Esophagus (tissue), 2 donors: Measurements from ENCODE around the gene CCDC167. TPM values are rescaled to one million over a fixed set of nuclear protein-coding genes. Genes with fewer than 3 reads are reported as not detected.

Experiments used
- H3K27ac ChIP-seq, 2 donors: one replicate each; pipeline ENCODE4 v1.5.1; 2013; ENCODE audit warnings: low read depth in 2 of 2, mild to moderate bottlenecking in 2 of 2, inconsistent platforms in 1 of 2, low read length in 1 of 2, moderate library complexity in 1 of 2
- H3K27me3 ChIP-seq, 2 donors: one replicate each; pipeline ENCODE4 v1.6.1; 2013; ENCODE audit warnings: low read length in 2 of 2, control low read depth in 1 of 2, mild to moderate bottlenecking in 1 of 2; ENCODE audit not compliant: insufficient read depth in 2 of 2, control insufficient read depth in 1 of 2
- H3K36me3 ChIP-seq, 2 donors: one replicate each; pipeline ENCODE4 v1.6.1; 2013; ENCODE audit warnings: low read length in 1 of 2; ENCODE audit not compliant: control insufficient read depth in 2 of 2, insufficient read depth in 2 of 2
- H3K4me1 ChIP-seq, 2 donors: one replicate each; pipeline ENCODE4 v1.6.1; 2013; ENCODE audit warnings: low read length in 1 of 2; ENCODE audit not compliant: control insufficient read depth in 2 of 2, insufficient read depth in 2 of 2
- H3K4me3 ChIP-seq, 2 donors: one replicate each; pipeline ENCODE4 v1.5.1; 2013; ENCODE audit warnings: low read length in 2 of 2, mild to moderate bottlenecking in 2 of 2, low read depth in 1 of 2, moderate library complexity in 1 of 2
- H3K9me3 ChIP-seq, 2 donors: one replicate each; pipeline ENCODE4 v1.6.1; 2013; ENCODE audit warnings: mild to moderate bottlenecking in 2 of 2, low read depth in 1 of 2, low read length in 1 of 2, moderate library complexity in 1 of 2; ENCODE audit not compliant: control insufficient read depth in 2 of 2, insufficient read depth in 1 of 2
- WGBS, 2 donors: extraction: QIAGEN DNeasy Blood & Tissue Kit; methylation state at CpG; one replicate each; pipeline ENCODE4 v1.1.7; 2013; 5-methylcytosine and 5-hydroxymethylcytosine counted together
- polyA plus RNA-seq, 2 donors: library from polyadenylated mRNA; stranded (reverse); fragments of 200-250 nt; gene quantifications; one replicate each; pipeline ENCODE4 v1.2.3, GENCODE V29; 2013
- donor health status: healthy with polysubstance abuse.
- donor health status: Bipolar disorder and iron deficiency.

CCDC167 gene
- 10 to 100 TPM; 24.1 to 44.6 TPM for polyA plus RNA-seq

DNA sequence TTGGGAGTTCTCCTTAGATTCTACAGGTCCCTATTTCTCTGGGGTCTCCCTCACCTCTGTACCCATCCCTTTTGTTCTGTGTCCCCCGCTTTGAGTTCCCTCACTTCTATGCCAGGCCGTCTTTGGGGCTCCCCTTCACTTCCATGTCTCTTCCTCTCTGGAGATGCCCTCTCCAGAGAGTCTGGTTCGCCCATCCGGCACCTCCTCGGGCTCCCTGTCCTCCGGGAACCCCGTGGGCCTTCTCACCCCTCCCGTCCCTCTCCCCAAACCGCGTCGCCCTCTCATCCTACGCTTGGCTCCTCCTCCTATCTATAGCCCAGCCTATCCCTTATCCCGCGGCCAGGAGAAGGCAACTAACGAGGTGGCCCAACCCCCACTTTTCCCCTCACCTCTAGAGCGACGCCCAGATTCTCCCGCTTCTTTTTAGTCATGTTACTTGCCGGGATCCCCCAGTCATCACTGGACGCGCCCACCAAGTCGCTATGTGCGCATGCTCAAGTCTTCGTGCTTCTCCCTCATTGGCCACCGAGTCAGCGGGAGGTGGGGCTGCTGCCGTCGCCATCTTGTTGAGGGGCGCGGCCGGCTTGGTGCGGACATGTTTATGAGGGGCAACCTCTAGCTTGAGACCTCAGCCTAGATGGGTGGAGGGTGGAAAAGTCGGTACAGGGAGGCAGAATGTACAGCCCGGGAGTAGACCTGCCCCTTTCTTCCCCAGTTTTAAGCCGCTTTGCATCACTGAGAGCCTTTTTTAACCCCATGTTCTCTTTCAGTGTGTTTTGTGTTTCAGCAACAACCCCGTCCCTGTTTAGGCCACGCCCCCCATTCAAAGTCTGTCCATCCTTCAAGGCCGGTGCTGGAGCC is at the start of gene CCDC167:
CCDC167 (minus strand) TSS at position 461 of the 861 bp plus-strand sequence; CDS start at position 431, 30 bp downstream.
- H3K4me1 ChIP-seq = no peaks in the 10 kb centered on the region
- peak within 1 kb of the TSS in 1 of 2 donors; percentile 15 for H3K27ac ChIP-seq
- peak within 1 kb of the TSS; percentile 71 to 74 for H3K4me3 ChIP-seq
- H3K27me3 ChIP-seq = no peaks in the 10 kb centered on the region
- no peaks in the 10 kb centered on the region for H3K36me3 ChIP-seq
- no peaks in the 10 kb centered on the region for H3K9me3 ChIP-seq
- 1 to 2% methylated on average over 38 of the region's 38 CpGs for WGBS, 2 donors

DNA sequence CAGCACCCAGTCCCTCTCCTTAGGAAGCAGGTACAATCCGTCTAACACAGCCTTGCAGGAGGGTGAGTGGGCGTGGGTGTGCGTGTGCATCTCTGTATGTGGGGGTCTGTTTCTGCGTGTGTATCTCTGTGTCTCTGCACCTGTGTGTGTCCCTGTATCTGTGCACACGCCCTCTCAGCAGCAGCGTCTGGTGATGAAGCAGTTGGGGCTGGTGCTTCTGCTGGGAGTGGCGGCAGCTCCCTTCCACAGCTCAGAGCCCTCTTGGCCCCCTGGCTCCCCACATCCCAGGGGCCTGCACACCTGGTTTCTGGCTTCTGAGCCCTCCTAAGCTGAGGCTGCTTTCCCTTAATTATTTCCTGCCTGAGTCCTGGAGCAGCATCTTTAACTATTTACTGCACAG is 49.5 kb upstream of the CCDC167 start:
- Histone ChIP-seq H3K4me3 (no peak overlapping the region), H3K27ac (no peak overlapping the region), H3K36me3 (no peaks in the 10 kb centered on the region), H3K9me3 (no peaks in the 10 kb centered on the region), H3K27me3 (no peaks in the 10 kb centered on the region), H3K4me1 (peaks cover 4 to 15% of the 10 kb centered on the region in 2 donors)
- 77 to 89% methylated on average over 7 of the region's 7 CpGs for WGBS, 2 donors

DNA sequence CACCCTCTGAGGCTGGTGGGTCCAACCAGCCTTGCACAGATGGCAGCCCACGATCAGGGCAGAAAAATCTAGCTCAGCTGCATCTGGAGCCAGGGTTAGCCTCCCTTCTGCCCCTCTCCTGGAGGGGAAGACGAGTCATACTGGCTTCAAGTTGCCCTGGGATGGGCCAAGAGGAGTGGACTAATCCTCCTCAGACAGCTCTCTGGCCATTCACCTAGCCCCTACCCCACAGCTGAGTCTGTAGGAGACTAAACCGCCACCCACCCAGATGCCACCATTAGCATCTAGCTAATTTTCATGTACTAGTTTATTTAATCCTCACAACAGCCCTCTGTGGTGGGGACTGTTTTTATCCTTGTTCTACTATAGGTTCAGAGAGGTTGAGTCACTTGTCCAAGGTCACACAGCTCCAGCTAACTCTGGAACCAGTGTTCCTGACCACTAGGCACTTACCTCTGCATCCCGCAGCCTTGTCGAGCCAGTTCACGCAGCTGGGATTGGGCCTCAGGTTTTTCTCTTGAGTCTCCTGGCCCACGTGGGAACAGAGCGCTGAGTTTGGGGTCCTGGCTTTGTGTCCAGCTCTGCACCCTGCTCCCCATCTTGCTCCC is 48.5 kb upstream of the CCDC167 start:
- peaks cover 4 to 13% of the 10 kb centered on the region in 2 donors for H3K4me1 ChIP-seq
- H3K27ac ChIP-seq = peak overlapping the region in 1 of 2 donors; percentile 59
- H3K9me3 ChIP-seq = no peaks in the 10 kb centered on the region
- WGBS, 2 donors = 72 to 80% methylated on average over 7 to 8 of the region's 8 CpGs
- H3K36me3 ChIP-seq = no peaks in the 10 kb centered on the region
- H3K4me3 ChIP-seq = no peak overlapping the region
- H3K27me3 ChIP-seq = no peaks in the 10 kb centered on the region

DNA sequence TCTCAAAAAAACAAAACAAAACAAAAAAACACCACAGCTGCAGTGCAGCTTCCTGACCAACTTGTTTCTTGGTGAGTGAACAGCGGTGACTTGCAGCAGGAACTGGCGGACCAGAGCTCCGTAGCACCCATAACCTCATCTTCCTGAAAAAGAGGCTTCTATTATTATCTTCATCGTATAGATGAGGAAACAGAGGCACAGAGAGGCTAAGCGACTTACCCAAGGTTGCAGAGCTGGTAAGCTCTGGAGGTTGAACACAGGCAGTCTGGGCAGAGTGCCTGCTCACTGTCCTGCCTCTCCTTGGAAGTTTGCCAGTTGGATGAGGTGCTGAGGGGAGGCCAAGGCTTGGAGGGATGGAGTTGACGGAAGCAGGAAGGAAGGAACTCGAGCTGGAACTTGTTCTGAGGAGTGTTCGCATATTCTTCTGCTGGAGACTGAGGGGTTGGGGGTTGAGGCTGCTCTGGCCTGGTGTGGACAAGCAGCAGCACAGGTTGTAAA is 47.9 kb upstream of the CCDC167 start:
- no peaks in the 10 kb centered on the region for H3K9me3 ChIP-seq
- WGBS, 2 donors = 23 to 29% methylated on average over 8 of the region's 8 CpGs
- no peaks in the 10 kb centered on the region for H3K27me3 ChIP-seq
- no peak overlapping the region for H3K4me3 ChIP-seq
- peaks cover 4 to 13% of the 10 kb centered on the region in 2 donors for H3K4me1 ChIP-seq
- no peaks in the 10 kb centered on the region for H3K36me3 ChIP-seq
- peak overlapping the region in 1 of 2 donors; percentile 59 for H3K27ac ChIP-seq

DNA sequence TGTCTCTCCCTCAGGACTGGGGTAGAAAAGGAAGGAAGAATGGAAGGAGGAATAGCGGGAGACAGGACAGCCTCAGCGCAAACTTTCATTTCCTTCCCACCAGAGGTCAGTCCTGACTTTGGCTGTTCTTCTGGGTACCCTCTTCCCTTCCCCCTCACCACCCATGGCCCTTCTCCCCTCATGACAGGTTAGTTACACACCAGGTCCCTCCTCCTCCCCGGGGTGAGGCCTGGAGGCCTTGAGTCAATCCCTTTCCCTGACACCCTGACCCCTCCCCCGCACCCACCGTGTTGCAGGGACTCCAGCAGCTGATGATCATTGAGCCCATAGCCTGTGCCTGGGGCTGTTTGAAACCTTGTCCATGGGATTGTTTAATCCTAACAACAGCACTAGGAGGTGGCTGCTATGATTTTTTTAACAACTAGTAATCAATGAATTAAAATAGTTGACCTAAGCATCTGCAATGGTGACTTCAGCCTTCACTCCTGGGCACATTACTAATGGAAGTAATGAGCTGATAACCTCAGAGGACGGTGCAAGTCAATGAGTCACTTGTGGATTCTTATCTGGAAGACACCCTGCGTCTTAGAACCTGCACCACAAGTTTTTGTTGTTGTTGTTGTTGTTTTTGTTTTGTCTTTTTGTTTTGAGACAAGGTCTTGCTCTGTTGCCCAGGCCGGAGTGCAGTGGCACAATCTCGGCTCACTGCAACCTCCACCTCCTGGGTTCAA is 46.6 kb upstream of the CCDC167 start:
- H3K4me3 ChIP-seq = no peak overlapping the region
- H3K4me1 ChIP-seq = peaks cover 4 to 13% of the 10 kb centered on the region in 2 donors
- 74 to 80% methylated on average over 8 to 9 of the region's 9 CpGs for WGBS, 2 donors
- H3K36me3 ChIP-seq = no peaks in the 10 kb centered on the region
- no peak overlapping the region for H3K27ac ChIP-seq
- H3K9me3 ChIP-seq = no peaks in the 10 kb centered on the region
- no peaks in the 10 kb centered on the region for H3K27me3 ChIP-seq

DNA sequence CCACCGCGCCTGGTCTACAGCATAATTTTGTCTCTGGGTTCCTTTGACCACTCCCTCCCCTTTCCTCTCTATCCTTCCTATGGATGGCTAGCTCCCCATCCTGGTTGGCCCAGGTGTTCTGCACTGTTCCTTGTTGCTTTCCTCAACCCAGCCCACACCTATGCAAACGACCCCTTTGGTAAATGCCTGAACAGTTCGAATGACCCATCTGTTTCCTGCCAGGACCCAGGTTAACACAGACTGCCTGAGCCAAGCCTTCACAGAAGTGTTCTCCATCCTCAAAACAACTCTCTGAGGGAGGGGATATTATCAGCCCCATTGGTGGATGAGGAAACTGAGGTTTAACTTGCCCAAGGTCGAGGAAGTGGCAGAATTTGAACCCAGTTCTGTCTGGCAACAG is 44.8 kb upstream of the CCDC167 start:
- H3K36me3 ChIP-seq = no peaks in the 10 kb centered on the region
- 77 to 81% methylated on average over 5 of the region's 5 CpGs for WGBS, 2 donors
- H3K27me3 ChIP-seq = no peaks in the 10 kb centered on the region
- peaks cover 4 to 13% of the 10 kb centered on the region in 2 donors for H3K4me1 ChIP-seq
- no peak overlapping the region for H3K27ac ChIP-seq
- H3K9me3 ChIP-seq = no peaks in the 10 kb centered on the region
- H3K4me3 ChIP-seq = no peak overlapping the region

DNA sequence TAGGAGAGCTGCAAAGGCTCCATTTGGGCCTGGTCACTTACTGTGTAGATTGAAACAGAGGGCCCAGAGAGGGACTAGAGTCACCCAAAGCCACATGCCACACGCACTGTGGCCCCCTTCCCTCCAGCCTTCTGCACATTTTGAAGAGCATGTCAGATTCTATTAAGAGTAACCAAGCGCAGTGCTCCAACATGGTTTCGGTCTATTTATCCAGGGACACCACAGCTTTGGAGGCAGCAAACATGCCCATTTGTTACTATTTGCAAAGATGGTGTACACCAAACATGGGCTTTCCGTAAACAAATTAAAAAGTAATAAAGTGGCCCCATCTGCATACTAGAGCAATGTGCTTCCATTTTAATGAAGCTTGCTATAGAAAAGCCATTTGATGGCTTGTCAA is 43.7 kb upstream of the CCDC167 start:
- H3K4me1 ChIP-seq = peaks cover under 1 to 11% of the 10 kb centered on the region in 2 donors
- H3K27ac ChIP-seq = no peak overlapping the region
- no peaks in the 10 kb centered on the region for H3K27me3 ChIP-seq
- WGBS, 2 donors = 85 to 90% methylated on average over 4 of the region's 4 CpGs
- no peaks in the 10 kb centered on the region for H3K36me3 ChIP-seq
- H3K4me3 ChIP-seq = no peak overlapping the region
- H3K9me3 ChIP-seq = no peaks in the 10 kb centered on the region

DNA sequence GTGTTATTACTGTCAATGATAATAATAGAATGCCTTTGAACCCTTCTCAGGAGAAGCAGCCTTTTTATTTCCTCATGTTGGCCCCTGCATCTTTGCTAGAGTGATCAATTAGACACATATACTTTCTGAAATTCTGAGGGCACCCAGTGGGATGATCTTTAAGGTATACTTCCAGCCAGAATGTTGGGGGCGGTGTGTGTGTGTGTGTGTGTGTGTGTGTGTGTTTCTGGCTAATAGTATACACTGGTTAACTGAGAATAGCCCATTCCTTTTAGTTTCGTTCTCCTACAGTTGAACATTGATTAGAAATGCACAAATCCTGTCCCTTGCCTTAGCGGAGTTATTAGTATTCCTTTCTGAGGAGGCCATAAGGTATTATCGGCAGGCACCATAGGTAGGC is 41.7 kb upstream of the CCDC167 start:
- no peaks in the 10 kb centered on the region for H3K27me3 ChIP-seq
- H3K4me3 ChIP-seq = no peak overlapping the region
- no peak overlapping the region for H3K27ac ChIP-seq
- H3K9me3 ChIP-seq = no peaks in the 10 kb centered on the region
- WGBS, 2 donors = 91 to 93% methylated on average over 4 of the region's 4 CpGs
- no peaks in the 10 kb centered on the region for H3K36me3 ChIP-seq
- H3K4me1 ChIP-seq = no peaks in the 10 kb centered on the region

DNA sequence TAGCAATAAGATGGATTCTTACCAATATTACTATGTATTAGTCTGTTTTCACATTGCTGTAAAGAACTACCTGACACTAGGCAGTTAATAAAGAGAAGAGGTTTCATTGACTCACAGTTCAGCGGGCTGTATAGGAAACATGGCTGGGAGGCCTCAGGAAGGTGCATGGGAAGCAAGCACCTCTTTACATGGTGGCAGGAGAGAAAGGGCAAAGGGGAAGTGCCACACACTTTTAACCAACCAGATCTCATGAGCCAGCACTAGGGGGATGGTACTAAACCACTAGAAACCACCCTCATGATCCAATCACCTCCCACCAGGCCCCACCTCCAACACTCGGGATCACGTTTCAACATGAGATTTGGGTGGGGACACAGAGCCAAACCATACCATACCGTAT is 40.7 kb upstream of the CCDC167 start:
- H3K4me1 ChIP-seq = peaks cover 3 to 4% of the 10 kb centered on the region in 2 donors
- H3K4me3 ChIP-seq = no peak overlapping the region
- no peaks in the 10 kb centered on the region for H3K9me3 ChIP-seq
- WGBS, 2 donors = 61 to 71% methylated on average over 4 of the region's 4 CpGs
- no peaks in the 10 kb centered on the region for H3K36me3 ChIP-seq
- no peak overlapping the region for H3K27ac ChIP-seq
- no peaks in the 10 kb centered on the region for H3K27me3 ChIP-seq
